ENCODE data around the gene LTBP3.

Gene LTBP3

DNA sequence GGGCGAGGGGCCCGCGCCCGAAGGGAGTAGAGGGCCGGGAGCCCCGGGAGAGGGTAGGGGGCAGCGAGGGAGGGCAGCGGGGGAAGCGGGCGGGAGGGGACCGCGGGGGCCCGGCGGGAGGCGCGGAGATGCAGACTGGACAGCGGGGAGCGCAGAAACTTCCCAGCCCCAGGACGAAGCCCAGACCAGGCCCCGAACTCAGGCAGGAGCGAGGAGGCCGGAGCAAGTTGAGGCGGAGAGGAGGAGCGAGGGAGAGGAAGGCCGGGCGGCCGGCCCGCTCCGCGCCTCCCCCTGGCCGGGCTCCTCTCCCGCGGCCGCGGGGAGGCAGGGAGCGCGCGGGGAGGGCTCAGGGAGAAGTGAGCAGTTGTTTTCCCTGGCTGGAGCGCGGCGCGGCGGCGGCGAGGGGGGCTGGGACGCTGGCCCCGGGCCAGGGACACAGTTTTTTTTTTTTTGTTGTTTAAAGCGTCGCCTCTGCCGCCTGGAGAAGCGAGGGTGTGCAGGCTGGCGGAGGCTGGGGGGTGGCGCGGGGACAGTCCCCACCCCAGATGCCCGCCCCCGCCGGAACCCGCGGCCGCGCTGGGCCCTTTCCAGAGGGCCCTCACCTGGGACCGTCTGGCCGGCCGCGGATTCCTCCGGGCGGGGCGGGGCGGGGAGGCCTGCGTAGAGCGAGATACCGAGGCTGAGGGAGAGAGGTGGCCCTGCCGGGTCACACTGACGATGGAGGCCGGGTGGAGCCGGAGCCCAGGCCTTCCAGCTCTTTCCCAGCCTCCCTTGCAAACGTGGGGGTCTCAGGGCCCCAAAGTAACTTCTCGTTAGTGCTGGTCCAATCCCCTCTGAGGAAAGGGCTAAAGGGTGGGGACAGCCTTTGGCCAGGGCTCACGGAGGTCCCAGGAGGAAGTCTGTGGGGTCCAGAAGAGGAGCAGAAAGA lies at the start of gene LTBP3 (continued):
- TF ChIP-seq ZBTB10 (tag by site-specific recombination; IDR thresholded peaks at IDR 0.05): no peak

DNA sequence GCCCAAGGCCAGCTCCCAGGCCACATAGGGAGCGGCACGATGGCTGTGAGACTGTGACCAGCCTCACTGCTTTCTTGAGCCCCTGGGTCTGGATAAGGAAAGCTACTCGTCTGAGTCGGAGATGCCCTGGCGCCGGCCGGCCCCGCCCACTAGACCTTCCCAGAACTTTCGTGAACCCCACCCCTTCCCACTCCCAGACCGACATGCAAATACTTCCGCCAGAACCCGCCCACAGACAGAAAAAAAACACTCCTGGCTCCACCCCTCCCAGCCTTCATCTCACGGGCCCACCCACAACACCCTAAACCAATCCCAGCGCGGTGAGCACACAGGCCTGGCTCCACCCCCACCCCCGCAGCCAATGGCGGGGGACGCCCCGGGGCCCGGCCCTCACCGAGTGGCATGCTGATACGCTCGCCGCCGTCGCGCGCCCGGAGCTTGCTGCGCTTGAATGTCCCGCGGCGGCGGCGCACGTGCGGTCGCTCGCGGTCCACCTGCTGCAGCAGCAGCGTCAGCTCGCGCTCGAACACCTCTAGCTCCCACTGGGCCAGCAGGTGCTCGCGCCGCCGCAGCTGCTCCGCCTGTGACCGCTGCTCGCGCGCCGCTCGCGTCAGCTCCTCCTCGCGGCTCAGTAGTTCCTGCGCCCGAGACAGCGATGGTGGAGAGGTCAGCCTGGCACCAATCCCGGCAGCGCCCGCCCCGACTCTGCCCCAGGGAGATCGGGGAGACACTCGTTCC lies 48.9 kb upstream of the LTBP3 start:
- POLR2A ChIA-PET: interaction anchor here (1.0 kb wide), 1 partner anchor 11 kb away, joined by 9 read pairs; the partner anchor contains the start of gene KCNK7
- no peak overlapping the region for H3K27ac ChIP-seq (ENCODE audit: extremely low read depth, low read depth, low read length)

GRCh38 chr11:65604258-65604657 lies 46.1 kb upstream of the LTBP3 start:
- peaks cover 0 to 66% of the 10 kb centered on the region in 2 experiments; a peak in 2 of 3 replicates for H3K36me3 ChIP-seq (ENCODE audit: control insufficient read depth in 2 of 2, insufficient read depth in 1 of 2, low read length in 2 of 2)
- no peaks in the 10 kb centered on the region for H3K4me1 ChIP-seq (ENCODE audit: control insufficient read depth, insufficient read depth, low read length)
- ChIA-PET POLR2A (interaction anchor here (1.8 kb wide), 1 partner anchor 44 kb away, joined by 4 read pairs; no protein-coding TSS in a partner anchor), CTCF (interaction anchor here (0.6 to 3.8 kb wide), 6 partner anchors 8 to 281 kb away, joined by 3 to 15 read pairs (median 3); partner anchors contain the start of gene SIPA1)
- H3K4me3 ChIP-seq (ENCODE audit: low read depth, low read length): no peak overlapping the region
- H3K27ac ChIP-seq (ENCODE audit: extremely low read depth, low read depth, low read length): no peak overlapping the region
- no peaks in the 10 kb centered on the region for H3K9me3 ChIP-seq (ENCODE audit: control insufficient read depth, insufficient read depth, low read depth, low read length)
- TF ChIP-seq ZNF10 (tag by site-specific recombination; IDR thresholded peaks at IDR 0.05) (no peak), ZNF777 (tag by site-specific recombination; IDR thresholded peaks at IDR 0.05; ENCODE audit: borderline replicate concordance) (no peak), ZNF76 (tag by site-specific recombination; IDR thresholded peaks at IDR 0.05; ENCODE audit: borderline replicate concordance, low read depth) (no peak), ZNF501 (tag by site-specific recombination; IDR thresholded peaks at IDR 0.05) (no peak), ZNF221 (tag by site-specific recombination; IDR thresholded peaks at IDR 0.05; ENCODE audit: borderline replicate concordance) (no peak), HOXC10 (CRISPR knock-in tag; IDR thresholded peaks at IDR 0.05) (no peak), KLF7 (tag by site-specific recombination; IDR thresholded peaks at IDR 0.05; ENCODE audit: borderline replicate concordance) (no peak), ZNF133 (tag by site-specific recombination; IDR thresholded peaks at IDR 0.05) (no peak)
- TF ChIP-seq, protein P1, sequence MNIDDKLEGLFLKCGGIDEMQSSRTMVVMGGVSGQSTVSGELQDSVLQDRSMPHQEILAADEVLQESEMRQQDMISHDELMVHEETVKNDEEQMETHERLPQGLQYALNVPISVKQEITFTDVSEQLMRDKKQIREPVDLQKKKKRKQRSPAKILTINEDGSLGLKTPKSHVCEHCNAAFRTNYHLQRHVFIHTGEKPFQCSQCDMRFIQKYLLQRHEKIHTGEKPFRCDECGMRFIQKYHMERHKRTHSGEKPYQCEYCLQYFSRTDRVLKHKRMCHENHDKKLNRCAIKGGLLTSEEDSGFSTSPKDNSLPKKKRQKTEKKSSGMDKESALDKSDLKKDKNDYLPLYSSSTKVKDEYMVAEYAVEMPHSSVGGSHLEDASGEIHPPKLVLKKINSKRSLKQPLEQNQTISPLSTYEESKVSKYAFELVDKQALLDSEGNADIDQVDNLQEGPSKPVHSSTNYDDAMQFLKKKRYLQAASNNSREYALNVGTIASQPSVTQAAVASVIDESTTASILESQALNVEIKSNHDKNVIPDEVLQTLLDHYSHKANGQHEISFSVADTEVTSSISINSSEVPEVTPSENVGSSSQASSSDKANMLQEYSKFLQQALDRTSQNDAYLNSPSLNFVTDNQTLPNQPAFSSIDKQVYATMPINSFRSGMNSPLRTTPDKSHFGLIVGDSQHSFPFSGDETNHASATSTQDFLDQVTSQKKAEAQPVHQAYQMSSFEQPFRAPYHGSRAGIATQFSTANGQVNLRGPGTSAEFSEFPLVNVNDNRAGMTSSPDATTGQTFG (tag by site-specific recombination; IDR thresholded peaks at IDR 0.05; ENCODE audit: borderline replicate concordance): no peak

More for the DNA sequence above, 48.9 kb upstream of the LTBP3 start:
- Histone ChIP-seq H3K4me1 (ENCODE audit: control insufficient read depth, insufficient read depth, low read length) (no peaks in the 10 kb centered on the region), H3K4me3 (ENCODE audit: low read depth, low read length) (no peak overlapping the region), H3K36me3 (ENCODE audit: control insufficient read depth in 2 of 2, insufficient read depth in 1 of 2, low read length in 2 of 2) (peaks cover 0 to 79% of the 10 kb centered on the region in 2 experiments; a peak in 2 of 3 replicates), H3K9me3 (ENCODE audit: control insufficient read depth, insufficient read depth, low read depth, low read length) (no peaks in the 10 kb centered on the region)
- TF ChIP-seq SP2 (tag by site-specific recombination; IDR thresholded peaks at IDR 0.05): peak; percentile 25; the same call in 1 of the 2 replicates
- TF ChIP-seq, protein P2, sequence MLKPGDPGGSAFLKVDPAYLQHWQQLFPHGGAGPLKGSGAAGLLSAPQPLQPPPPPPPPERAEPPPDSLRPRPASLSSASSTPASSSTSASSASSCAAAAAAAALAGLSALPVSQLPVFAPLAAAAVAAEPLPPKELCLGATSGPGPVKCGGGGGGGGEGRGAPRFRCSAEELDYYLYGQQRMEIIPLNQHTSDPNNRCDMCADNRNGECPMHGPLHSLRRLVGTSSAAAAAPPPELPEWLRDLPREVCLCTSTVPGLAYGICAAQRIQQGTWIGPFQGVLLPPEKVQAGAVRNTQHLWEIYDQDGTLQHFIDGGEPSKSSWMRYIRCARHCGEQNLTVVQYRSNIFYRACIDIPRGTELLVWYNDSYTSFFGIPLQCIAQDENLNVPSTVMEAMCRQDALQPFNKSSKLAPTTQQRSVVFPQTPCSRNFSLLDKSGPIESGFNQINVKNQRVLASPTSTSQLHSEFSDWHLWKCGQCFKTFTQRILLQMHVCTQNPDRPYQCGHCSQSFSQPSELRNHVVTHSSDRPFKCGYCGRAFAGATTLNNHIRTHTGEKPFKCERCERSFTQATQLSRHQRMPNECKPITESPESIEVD (tag by site-specific recombination; IDR thresholded peaks at IDR 0.05): no peak
- TF ChIP-seq, protein P3, sequence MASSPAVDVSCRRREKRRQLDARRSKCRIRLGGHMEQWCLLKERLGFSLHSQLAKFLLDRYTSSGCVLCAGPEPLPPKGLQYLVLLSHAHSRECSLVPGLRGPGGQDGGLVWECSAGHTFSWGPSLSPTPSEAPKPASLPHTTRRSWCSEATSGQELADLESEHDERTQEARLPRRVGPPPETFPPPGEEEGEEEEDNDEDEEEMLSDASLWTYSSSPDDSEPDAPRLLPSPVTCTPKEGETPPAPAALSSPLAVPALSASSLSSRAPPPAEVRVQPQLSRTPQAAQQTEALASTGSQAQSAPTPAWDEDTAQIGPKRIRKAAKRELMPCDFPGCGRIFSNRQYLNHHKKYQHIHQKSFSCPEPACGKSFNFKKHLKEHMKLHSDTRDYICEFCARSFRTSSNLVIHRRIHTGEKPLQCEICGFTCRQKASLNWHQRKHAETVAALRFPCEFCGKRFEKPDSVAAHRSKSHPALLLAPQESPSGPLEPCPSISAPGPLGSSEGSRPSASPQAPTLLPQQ (tag by site-specific recombination; IDR thresholded peaks at IDR 0.05): no peak
- 0 out of 2 replicates have a peak, but pooled peaks have one; percentile 5 for TF ChIP-seq EGR2 (tag by site-specific recombination; IDR thresholded peaks at IDR 0.05; ENCODE audit: low read depth)
- TF ChIP-seq ZNF433 (tag by site-specific recombination; IDR thresholded peaks at IDR 0.05; ENCODE audit: low read depth): no peak
- TF ChIP-seq, protein P4, sequence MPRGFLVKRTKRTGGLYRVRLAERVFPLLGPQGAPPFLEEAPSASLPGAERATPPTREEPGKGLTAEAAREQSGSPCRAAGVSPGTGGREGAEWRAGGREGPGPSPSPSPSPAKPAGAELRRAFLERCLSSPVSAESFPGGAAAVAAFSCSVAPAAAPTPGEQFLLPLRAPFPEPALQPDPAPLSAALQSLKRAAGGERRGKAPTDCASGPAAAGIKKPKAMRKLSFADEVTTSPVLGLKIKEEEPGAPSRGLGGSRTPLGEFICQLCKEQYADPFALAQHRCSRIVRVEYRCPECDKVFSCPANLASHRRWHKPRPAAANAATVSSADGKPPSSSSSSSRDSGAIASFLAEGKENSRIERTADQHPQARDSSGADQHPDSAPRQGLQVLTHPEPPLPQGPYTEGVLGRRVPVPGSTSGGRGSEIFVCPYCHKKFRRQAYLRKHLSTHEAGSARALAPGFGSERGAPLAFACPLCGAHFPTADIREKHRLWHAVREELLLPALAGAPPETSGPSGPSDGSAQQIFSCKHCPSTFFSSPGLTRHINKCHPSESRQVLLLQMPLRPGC (tag by site-specific recombination; IDR thresholded peaks at IDR 0.05): no peak
- peak; percentile 36; the same call in 1 of the 2 replicates for TF ChIP-seq KLF1 (tag by site-specific recombination; IDR thresholded peaks at IDR 0.05)
- CTCF ChIA-PET: interaction anchor here (1.4 kb wide), 1 partner anchor 18 kb away, joined by 5 read pairs; no protein-coding TSS in a partner anchor

Data from HEK293 (cell line).